ENCODE measurements around the gene GRIK1.

DNA sequence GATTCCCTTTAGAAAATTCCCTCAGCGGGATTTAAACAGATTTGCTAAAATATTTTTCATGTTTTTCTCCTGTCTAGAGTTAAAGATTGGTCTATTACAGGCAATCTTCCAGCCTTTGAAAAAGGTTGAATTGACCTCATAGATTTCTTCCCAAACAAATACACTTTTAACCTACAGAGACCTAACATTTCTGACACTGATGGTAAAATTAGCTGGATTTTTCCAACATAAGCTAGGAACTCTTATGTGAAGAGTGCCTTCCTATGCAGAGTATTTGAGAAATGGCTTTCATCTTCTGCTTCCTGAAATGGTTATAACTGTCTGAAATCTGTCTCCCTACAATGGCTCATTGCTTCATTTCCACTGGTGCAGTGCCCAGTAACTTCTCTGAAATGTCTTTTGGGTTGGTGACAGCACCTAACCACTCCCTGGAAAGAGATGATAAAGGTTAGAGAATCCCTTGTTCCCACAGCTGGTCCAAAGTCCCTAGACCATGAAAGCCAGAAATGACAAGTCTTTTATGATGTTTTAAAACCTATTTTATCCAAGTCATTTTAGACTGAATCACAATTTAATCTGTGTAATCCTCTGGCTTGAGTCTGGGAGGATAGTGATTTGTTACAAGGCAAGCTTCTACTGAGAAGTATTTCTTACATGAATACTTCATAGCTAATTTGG is 371.6 kb downstream of the GRIK1 start:
- TF ChIP-seq POLR2A (IDR thresholded peaks at IDR 0.05) = no peak
- TF ChIP-seq, protein P1, sequence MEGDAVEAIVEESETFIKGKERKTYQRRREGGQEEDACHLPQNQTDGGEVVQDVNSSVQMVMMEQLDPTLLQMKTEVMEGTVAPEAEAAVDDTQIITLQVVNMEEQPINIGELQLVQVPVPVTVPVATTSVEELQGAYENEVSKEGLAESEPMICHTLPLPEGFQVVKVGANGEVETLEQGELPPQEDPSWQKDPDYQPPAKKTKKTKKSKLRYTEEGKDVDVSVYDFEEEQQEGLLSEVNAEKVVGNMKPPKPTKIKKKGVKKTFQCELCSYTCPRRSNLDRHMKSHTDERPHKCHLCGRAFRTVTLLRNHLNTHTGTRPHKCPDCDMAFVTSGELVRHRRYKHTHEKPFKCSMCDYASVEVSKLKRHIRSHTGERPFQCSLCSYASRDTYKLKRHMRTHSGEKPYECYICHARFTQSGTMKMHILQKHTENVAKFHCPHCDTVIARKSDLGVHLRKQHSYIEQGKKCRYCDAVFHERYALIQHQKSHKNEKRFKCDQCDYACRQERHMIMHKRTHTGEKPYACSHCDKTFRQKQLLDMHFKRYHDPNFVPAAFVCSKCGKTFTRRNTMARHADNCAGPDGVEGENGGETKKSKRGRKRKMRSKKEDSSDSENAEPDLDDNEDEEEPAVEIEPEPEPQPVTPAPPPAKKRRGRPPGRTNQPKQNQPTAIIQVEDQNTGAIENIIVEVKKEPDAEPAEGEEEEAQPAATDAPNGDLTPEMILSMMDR (IDR thresholded peaks at IDR 0.05) = no peak
